ENCODE data around the gene NUDT21.

DNA sequence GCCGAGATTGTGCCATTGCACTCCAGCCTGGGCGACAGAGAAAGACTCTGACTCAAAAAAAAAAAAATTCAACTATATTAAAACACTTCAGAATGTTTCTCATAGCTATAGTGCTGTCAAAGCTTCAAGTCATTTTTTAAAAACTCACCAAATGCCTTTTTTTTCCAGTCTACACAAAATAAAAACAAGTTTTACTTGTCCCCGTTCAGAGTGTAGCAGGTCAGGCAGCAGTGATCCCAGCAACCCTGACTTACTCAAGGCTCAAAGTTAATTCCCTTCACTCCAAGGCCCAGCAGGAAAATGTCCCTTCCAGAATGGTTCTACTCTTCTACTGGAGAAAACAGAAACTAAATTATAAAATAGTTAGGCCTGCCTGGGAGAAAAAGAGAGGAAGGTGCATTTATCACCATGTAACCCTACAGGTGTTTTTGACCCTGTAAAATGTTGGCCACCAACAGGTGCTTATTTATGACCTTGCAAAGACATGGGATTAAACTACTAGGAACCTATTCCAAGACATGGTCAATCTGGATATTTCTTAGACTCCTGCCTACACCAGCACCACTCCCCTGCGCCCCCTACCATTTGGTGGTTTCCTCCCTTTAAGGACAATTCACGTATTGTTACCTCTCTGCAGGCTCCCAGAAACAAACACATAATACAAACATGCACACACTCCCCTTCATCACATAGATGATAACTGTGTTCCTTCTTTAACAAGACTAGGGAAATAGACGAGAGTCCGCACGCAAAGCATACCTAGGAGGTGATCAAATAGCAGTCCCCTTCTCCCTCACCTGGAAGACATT is 31.2 kb downstream of the NUDT21 start:
- TF ChIP-seq, protein P1, sequence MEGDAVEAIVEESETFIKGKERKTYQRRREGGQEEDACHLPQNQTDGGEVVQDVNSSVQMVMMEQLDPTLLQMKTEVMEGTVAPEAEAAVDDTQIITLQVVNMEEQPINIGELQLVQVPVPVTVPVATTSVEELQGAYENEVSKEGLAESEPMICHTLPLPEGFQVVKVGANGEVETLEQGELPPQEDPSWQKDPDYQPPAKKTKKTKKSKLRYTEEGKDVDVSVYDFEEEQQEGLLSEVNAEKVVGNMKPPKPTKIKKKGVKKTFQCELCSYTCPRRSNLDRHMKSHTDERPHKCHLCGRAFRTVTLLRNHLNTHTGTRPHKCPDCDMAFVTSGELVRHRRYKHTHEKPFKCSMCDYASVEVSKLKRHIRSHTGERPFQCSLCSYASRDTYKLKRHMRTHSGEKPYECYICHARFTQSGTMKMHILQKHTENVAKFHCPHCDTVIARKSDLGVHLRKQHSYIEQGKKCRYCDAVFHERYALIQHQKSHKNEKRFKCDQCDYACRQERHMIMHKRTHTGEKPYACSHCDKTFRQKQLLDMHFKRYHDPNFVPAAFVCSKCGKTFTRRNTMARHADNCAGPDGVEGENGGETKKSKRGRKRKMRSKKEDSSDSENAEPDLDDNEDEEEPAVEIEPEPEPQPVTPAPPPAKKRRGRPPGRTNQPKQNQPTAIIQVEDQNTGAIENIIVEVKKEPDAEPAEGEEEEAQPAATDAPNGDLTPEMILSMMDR (IDR thresholded peaks at IDR 0.05): no peak
- no peak for TF ChIP-seq POLR2A (IDR thresholded peaks at IDR 0.05)
